Caco-2 (cell line): ENCODE results near the gene ASB3. TPM values are rescaled to one million over a fixed set of nuclear protein-coding genes. Genes with fewer than 3 reads are reported as not detected.
"Not testable (repeated sequence)": the region's sequence is repeated elsewhere in the genome, so short reads cannot be mapped to it uniquely, and the experiment has no call there.

Source experiments
- BruUV-seq: library from RNA; stranded (reverse); fragments of 400-500 nt; replicated peaks from 2 replicates; lab custom pipeline; 2021; lab: Mats Ljungman, UMichigan
- CTCF ChIA-PET: fragments of 300-600 bp; sonication (Branson Sonifier 250); formaldehyde crosslinking; loops from one replicate; lab custom pipeline; 2022; ENCODE audit warnings: antibody characterized with exemption; lab: Charles Lee
- POLR2A ChIA-PET: fragments of 300-600 bp; sonication (Branson Sonifier 250); formaldehyde crosslinking; loops from one replicate; lab custom pipeline; 2022; ENCODE audit warnings: antibody characterized with exemption; lab: Charles Lee
- DNase-seq, 2 experiments: peaks; one replicate each; pipeline versions ENCODE4 v3.0.0 to v3.0.0-alpha.2; 2020 to 2022
- H3K27me3 ChIP-seq: replicated peaks from 2 replicates; pipeline ENCODE4 v1.6.0; 2011; ENCODE audit warnings: low read length; ENCODE audit not compliant: control insufficient read depth, insufficient read depth
- H3K36me3 ChIP-seq: 2 replicates; pipeline ENCODE4 v1.5.1; 2011; ENCODE audit warnings: low read length; ENCODE audit not compliant: control insufficient read depth, insufficient read depth
- H3K4me1 ChIP-seq: fragments of 250-450 bp; sonication (Bioruptor Pico); 2 replicates; pipeline ENCODE4 v1.5.1; 2020; ENCODE audit warnings: mild to moderate bottlenecking
- H3K4me3 ChIP-seq: 2 replicates; pipeline ENCODE4 v1.5.1; 2011; ENCODE audit warnings: low read depth, mild to moderate bottlenecking, control low read depth, low read length
- H3K9me3 ChIP-seq: fragments of 250-450 bp; sonication (Bioruptor Pico); 2 replicates; pipeline ENCODE4 v1.5.1; 2020; ENCODE audit warnings: mild to moderate bottlenecking, moderate library complexity
- H3K27ac Mint-ChIP-seq: one replicate; pipeline ENCODE4 v1.8.0; 2022; ENCODE audit warnings: mixed read lengths; ENCODE audit not compliant: unreplicated experiment
- H3K27me3 Mint-ChIP-seq: one replicate; pipeline ENCODE4 v1.8.0; 2022; ENCODE audit warnings: mixed read lengths; ENCODE audit not compliant: insufficient read depth, unreplicated experiment
- H3K36me3 Mint-ChIP-seq: one replicate; pipeline ENCODE4 v1.8.0; 2022; ENCODE audit warnings: mild to moderate bottlenecking, mixed read lengths; ENCODE audit not compliant: insufficient read depth, unreplicated experiment
- H3K4me1 Mint-ChIP-seq: one replicate; pipeline ENCODE4 v1.8.0; 2022; ENCODE audit warnings: low read depth, mixed read lengths; ENCODE audit not compliant: unreplicated experiment
- H3K4me3 Mint-ChIP-seq: one replicate; pipeline ENCODE4 v1.8.0; 2022; ENCODE audit warnings: mild to moderate bottlenecking, moderate library complexity, mixed read lengths; ENCODE audit not compliant: unreplicated experiment
- H3K9me3 Mint-ChIP-seq: one replicate; pipeline ENCODE4 v1.8.0; 2022; ENCODE audit warnings: mixed read lengths; ENCODE audit not compliant: unreplicated experiment
- intact Hi-C: fragments of 100-400 bp; cut with micrococcal nuclease; formaldehyde crosslinking; loops from one replicate; pipeline ENCODE4 v1.10.0; 2022; ENCODE audit not compliant: unreplicated experiment
- total RNA-seq: library from RNA; stranded (reverse); gene quantifications from 2 replicates; pipeline ENCODE4 v1.2.3, GENCODE V29; 2022
- TF ChIP-seq, protein P1 (sequence below), 2 experiments: fragments of 200-600 bp in 1 of 2; IDR thresholded peaks; 1 replicate in 1 of 2; 2 replicates in 1 of 2; pipeline versions ENCODE4 v1.5.1 to v1.8.0; 2011 to 2022; ENCODE audit warnings: antibody characterized with exemption in 1 of 2, control low read depth in 1 of 2, inconsistent platforms in 1 of 2, low read depth in 1 of 2, low read length in 1 of 2, mild to moderate bottlenecking in 1 of 2, moderate library complexity in 1 of 2; ENCODE audit not compliant: insufficient read depth in 1 of 2, severe bottlenecking in 1 of 2, unreplicated experiment in 1 of 2

Gene ASB3
- total RNA-seq, 1 experiment from 2014 or later, result 12.9 TPM

DNA sequence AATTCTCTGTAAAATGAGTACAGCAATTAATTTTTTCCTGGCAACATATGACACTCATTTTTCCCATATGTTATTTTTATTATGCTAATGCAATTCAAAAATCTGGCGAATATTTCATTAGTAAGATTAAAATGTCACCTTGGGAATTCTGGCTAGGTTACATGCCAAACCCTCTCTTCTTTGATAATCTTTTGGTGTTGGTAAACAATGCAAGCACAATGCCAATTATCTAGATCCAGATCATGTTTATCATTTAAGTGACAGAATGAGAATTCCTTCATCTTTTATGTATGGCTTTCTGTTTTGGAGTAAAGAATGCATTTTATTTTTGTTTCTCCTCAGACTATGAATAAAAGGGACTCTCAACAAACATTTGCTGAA, 39.3 kb upstream of the ASB3 start:
- no peaks in the 10 kb centered on the region for H3K4me1 ChIP-seq

DNA sequence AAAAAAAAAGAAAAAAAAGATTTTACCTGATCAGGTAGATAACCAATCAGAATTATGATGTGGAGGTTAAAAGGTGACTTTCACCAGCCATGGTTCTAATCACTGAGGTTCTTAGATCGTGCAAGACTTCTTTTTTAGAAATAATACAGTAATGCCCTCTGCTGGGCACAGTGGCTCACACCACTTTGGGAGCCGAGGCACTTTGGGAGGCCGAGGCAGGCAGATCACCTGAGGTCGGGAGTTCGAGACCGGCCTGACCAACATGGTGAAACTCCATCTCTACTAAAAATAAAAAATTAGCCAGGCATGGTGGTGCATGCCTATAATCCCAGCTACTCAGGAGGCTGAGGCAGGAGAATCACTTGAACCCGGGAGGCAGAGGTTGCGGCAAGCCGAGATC, 36.9 kb upstream of the ASB3 start:
- H3K4me3 ChIP-seq, H3K36me3 Mint-ChIP-seq, BruUV-seq, H3K4me3 Mint-ChIP-seq, H3K36me3 ChIP-seq, CTCF ChIA-PET, H3K9me3 Mint-ChIP-seq, H3K27ac Mint-ChIP-seq, H3K4me1 Mint-ChIP-seq, H3K4me1 ChIP-seq, H3K27me3 Mint-ChIP-seq, H3K27me3 ChIP-seq, POLR2A ChIA-PET, H3K9me3 ChIP-seq: not testable (repeated sequence)
- peak in 1 of 2 experiments; percentile 30 for DNase-seq
- intact Hi-C loops, result loop anchor here (2.0 to 10.0 kb wide), 2 partner anchors 37 to 399 kb away; partner anchors contain the start of genes ASB3 and ERLEC1

More for the DNA sequence above, 39.3 kb upstream of the ASB3 start:
- no TSS peak for BruUV-seq
- POLR2A ChIA-PET, result no interaction called here
- CTCF ChIA-PET, result no interaction called here
- intact Hi-C loops, result loop anchor here (10.0 kb wide), 1 partner anchor 401 kb away; no protein-coding TSS in a partner anchor
- Histone ChIP-seq H3K4me3 (no peak overlapping the region), H3K9me3 (no peaks in the 10 kb centered on the region), H3K36me3 (no peaks in the 10 kb centered on the region), H3K27me3 (no peaks in the 10 kb centered on the region)
- TF ChIP-seq, protein P1, sequence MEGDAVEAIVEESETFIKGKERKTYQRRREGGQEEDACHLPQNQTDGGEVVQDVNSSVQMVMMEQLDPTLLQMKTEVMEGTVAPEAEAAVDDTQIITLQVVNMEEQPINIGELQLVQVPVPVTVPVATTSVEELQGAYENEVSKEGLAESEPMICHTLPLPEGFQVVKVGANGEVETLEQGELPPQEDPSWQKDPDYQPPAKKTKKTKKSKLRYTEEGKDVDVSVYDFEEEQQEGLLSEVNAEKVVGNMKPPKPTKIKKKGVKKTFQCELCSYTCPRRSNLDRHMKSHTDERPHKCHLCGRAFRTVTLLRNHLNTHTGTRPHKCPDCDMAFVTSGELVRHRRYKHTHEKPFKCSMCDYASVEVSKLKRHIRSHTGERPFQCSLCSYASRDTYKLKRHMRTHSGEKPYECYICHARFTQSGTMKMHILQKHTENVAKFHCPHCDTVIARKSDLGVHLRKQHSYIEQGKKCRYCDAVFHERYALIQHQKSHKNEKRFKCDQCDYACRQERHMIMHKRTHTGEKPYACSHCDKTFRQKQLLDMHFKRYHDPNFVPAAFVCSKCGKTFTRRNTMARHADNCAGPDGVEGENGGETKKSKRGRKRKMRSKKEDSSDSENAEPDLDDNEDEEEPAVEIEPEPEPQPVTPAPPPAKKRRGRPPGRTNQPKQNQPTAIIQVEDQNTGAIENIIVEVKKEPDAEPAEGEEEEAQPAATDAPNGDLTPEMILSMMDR (IDR thresholded peaks at IDR 0.05; ENCODE audit: insufficient read depth in 1 of 2, low read depth in 1 of 2, low read length in 1 of 2, severe bottlenecking in 1 of 2, unreplicated experiment in 1 of 2), result no peak
- H3K4me1 Mint-ChIP-seq, result no peaks in the 10 kb centered on the region
- no peak for DNase-seq
- no peaks in the 10 kb centered on the region for H3K27me3 Mint-ChIP-seq
- no peaks in the 10 kb centered on the region for H3K9me3 Mint-ChIP-seq
- no peak overlapping the region for H3K27ac Mint-ChIP-seq
- no peak overlapping the region for H3K4me3 Mint-ChIP-seq
- H3K36me3 Mint-ChIP-seq, result no peaks in the 10 kb centered on the region

DNA sequence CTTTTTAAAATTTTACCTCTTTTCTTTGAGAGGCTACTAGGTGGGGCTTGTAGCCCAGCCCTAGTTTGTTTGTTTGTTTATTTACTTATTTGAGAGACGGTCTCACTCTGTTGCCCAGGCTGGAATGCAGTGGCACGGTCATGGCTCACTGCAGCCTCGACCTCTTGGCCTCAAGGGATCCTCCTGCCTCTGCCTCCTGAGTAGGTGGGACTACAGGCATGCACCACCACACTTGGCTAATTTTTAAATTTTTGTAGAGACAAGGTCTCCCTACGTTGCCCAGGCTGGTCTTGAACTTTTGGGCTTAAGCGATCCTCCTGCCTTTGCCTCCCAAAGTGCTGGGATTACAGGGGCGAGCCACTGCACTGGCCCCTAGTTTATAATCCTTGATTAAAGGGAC, 35.1 kb upstream of the ASB3 start:
- ChIA-PET CTCF (no interaction called here), POLR2A (no interaction called here)
- H3K4me3 ChIP-seq, result no peak overlapping the region
- H3K4me1 ChIP-seq, result no peaks in the 10 kb centered on the region
- no peak overlapping the region for H3K27ac Mint-ChIP-seq
- no peaks in the 10 kb centered on the region for H3K9me3 ChIP-seq
- H3K4me3 Mint-ChIP-seq, result no peak overlapping the region
- H3K27me3 Mint-ChIP-seq, result no peaks in the 10 kb centered on the region
- intact Hi-C loops, result loop anchor here (2.0 to 10.0 kb wide), 2 partner anchors 35 to 397 kb away; partner anchors contain the start of genes ASB3 and ERLEC1
- DNase-seq, result no peak
- peaks cover 13% of the 10 kb centered on the region for H3K36me3 Mint-ChIP-seq
- TF ChIP-seq, protein P1 (IDR thresholded peaks at IDR 0.05; ENCODE audit: insufficient read depth in 1 of 2, low read depth in 1 of 2, low read length in 1 of 2, severe bottlenecking in 1 of 2, unreplicated experiment in 1 of 2), result no peak
- 0 out of 2 replicates have a peak, but pooled peaks cover 1% of the 10 kb centered on the region for H3K36me3 ChIP-seq
- no peaks in the 10 kb centered on the region for H3K9me3 Mint-ChIP-seq
- no peaks in the 10 kb centered on the region for H3K4me1 Mint-ChIP-seq
- H3K27me3 ChIP-seq, result no peaks in the 10 kb centered on the region
- BruUV-seq, result no TSS peak
